Hepatic stellate cell (primary cell): ENCODE measurements around the gene SELENOT.

Experiments used
- DNase-seq: peaks from one replicate; pipeline ENCODE4 v3.0.0; 2011; ENCODE audit warnings: low spot score

SELENOT gene

DNA sequence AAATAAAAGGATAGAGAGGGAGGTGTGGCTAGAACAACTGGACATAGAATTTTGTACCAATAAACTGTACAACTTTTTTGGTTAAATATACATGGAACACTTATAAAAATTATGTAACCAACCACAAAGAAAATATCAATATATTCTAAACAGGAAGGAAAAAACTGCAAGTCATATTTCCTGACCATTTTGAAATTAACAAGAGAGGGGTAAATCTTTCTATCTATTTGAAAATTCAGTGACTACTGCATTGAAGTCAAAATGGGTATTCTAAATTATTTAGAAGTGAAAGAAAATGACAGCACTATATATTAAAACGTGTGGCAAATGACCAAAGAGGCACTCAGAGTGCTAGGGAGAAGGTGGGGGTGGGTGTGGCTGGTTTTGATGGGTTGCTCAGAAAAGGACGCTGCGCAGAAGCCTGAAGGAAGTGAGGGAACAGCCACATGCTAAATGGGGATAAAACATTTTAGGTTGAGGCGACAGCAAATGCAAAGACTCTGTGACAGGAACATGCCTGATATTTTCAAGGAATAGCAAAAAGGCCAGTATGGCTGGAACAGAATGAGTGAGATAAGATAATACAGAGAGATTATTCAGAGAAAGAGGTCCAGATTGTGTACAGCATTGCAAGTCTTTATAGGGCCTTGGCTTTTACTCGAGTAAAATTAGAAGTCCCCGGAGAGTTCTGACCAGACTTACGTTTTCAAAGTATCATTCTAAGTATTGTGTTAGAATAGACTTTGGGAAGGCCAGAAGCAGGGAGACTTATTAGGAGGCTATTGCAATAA, 59.5 kb downstream of the SELENOT start:
- DNase-seq: no peak

GRCh38 chr3:150663461-150663860, 60.3 kb downstream of the SELENOT start:
- no peak for DNase-seq

- no peak for DNase-seq
These were observed 63.0 kb downstream of the SELENOT start for GRCh38 chr3:150666167-150666566.

DNA sequence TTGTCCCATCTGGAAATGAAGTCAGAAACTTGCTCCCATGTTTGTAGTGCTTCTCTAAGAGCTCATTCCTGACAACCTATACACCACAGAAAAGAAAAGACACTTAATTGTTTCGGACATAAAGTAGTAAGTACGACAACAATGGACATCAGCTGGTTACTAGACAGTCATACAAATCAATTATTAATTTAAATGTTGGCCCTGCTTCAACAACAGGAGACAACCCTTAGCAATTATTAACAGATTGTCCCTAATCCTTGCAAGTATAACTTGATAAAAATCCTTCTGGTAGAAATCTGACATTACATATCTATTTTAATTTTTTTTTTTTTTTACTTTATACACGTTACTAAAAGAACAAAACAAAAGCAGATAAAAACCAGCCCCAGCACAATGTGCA, 70.8 kb downstream of the SELENOT start:
- DNase-seq: no peak

- DNase-seq: no peak
These were observed 72.5 kb downstream of the SELENOT start for GRCh38 chr3:150675587-150675986.
